Jurkat, Clone E6-1 (cell line): ENCODE results near the gene KIF1B.
"Not testable (repeated sequence)": the region's sequence is repeated elsewhere in the genome, so short reads cannot be mapped to it uniquely, and the experiment has no call there.

ENCODE experiments used
- DNase-seq: peaks from one replicate; pipeline ENCODE4 v3.0.0-alpha.2; 2011; ENCODE audit warnings: low read depth, low spot score
- H3K4me3 ChIP-seq: 2 replicates; pipeline ENCODE4 v1.5.1; 2011; ENCODE audit warnings: mild to moderate bottlenecking, low read length, control low read depth, moderate library complexity

The KIF1B gene

DNA sequence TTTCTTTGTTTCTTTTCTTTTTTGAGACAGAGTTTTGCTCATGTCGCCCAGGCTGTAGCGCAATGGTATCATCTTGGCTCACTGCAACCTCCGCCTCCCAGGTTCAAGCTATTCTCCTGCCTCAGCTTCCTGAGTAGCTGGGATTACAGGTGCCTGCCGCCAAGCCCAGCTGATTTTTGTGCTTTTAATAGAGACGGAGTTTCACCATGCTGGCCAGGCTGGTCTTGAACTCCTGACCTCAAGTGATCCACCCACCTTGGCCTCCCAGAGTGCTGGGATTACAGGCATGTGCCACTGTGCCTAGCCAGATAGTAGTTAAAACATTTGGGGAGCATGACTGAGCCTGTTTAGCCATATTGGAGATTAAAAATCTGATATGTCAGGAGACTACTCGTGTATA is 10.3 kb downstream of the KIF1B start:
- not testable (repeated sequence) for H3K4me3 ChIP-seq, DNase-seq

- no peak for DNase-seq
- no peak overlapping the region for H3K4me3 ChIP-seq
Measured at GRCh38 chr1:10225573-10225972, 15.2 kb downstream of the KIF1B start.

DNA sequence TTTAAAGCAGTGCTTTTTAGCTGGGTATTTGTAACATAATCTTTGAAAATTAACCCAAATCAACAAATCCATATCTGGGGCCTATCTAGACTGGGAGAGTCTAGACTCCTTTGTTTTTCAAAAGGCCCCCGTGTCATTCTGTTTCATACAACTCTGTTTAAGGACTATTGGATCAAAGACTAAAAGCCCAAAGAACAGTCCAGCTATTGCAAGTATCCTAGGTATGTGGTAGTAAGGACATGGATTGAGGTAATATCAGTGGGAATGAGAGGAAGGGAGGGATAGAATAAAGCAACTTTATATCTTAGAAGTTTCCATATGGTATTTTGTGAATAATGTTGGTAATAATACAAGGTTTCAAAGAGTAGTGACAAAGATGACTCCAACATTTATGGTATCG is 18.2 kb downstream of the KIF1B start:
- DNase-seq = no peak

DNA sequence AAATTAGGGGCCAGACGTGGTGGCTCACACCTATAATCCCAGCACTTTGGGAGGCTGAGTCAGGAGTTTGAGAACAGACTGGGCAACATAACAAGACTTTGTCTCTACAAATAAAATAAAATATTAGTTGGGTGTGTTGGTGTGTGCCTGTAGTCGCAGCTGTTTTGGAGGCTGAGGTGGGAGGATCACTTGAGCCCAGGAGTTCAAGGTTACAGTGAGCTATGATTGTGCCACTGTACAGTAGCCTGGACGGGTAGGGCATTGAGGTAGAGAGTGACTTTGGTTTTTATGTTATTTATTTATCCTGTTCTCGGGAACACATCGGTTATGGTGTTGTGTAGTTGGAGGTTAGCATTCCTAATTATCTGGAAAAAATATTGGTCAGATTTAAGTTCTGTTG is 19.5 kb downstream of the KIF1B start:
- no peak for DNase-seq
- no peak overlapping the region for H3K4me3 ChIP-seq

More for the DNA sequence above, 18.2 kb downstream of the KIF1B start:
- no peak overlapping the region for H3K4me3 ChIP-seq

DNA sequence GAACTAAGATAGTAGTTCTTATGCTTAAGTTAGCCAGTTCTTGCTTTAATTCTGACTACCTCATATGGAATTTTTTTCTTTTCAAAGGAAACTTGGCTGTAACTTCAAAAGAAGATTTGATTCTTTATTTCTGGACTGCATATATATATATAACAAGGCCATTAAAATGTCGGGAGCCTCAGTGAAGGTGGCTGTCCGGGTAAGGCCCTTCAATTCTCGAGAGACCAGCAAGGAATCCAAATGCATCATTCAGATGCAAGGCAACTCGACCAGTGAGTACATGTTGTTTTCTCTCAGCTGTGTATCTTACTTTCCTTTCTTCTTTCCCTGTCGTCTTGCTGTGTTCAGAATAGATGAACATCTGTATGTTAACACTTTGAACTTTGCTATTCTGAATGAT is 21.8 kb downstream of the KIF1B start:
- no peak for DNase-seq
- H3K4me3 ChIP-seq = no peak overlapping the region

- no peak for DNase-seq
Measured at GRCh38 chr1:10236405-10237156, 26.2 kb downstream of the KIF1B start.

GRCh38 chr1:10237157-10237539 is 26.8 kb downstream of the KIF1B start:
- no peak for DNase-seq
- H3K4me3 ChIP-seq = no peak overlapping the region

More at GRCh38 chr1:10236405-10237156, 26.2 kb downstream of the KIF1B start:
- H3K4me3 ChIP-seq = no peak overlapping the region

DNA sequence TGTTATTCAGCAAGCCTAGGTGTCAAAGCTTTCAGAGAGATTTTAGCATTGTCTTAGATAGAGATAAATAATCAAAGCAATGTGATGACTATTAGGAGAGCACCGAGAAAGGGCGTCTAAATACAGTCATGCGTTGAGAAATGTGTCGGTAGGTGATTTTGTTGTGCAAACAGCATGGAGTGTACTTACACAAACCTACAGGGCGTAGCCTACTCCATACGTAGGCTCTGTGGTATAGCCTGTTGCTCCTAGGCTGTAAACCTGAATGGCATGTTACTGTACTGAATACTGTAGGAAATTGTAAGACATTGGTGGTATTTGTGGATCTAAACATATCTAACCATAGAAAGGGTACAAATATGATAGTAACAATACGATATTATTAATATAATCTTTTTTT is 31.8 kb downstream of the KIF1B start:
- no peak overlapping the region for H3K4me3 ChIP-seq
- no peak for DNase-seq

DNA sequence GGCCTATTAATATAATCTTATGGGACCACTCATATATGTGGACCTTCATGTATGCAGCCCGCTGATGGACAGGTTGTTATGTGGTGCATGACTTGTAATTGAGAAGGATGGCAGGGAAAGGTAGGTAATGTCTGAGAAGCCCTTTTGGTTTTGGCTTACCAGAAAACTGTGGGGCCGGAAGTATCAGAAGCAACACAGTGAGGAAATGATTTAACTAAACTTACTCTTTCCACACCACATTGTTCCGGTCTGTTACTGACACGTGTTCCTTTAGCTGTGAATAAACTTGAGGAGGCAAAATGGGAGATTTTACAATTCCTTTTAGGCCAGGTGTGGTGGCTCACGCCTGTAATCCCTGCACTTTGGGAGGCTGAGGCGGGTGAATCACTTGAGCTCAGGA is 32.4 kb downstream of the KIF1B start:
- peak; percentile 32 for DNase-seq

DNA sequence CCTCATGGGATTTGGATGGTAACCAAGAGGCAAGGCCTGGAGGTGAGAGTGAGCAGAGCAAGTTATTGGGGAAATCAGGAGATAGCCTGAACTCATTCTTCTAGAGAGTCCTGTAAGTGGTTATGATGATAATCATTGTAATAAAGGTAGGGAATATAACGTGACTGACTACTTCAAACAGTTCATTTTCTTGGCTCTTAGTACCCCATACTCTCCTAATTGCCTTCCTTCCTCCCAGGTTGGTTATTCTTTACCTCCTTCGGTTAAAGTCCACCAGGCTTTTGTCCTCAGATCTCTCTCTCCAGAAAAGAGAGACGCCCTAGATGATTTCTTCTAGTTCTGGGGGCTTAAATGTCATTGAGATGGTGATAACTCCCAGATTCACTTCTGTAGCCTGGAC is 35.3 kb downstream of the KIF1B start:
- H3K4me3 ChIP-seq = no peak overlapping the region
- DNase-seq = no peak

More for the DNA sequence above, 32.4 kb downstream of the KIF1B start:
- no peak overlapping the region for H3K4me3 ChIP-seq

DNA sequence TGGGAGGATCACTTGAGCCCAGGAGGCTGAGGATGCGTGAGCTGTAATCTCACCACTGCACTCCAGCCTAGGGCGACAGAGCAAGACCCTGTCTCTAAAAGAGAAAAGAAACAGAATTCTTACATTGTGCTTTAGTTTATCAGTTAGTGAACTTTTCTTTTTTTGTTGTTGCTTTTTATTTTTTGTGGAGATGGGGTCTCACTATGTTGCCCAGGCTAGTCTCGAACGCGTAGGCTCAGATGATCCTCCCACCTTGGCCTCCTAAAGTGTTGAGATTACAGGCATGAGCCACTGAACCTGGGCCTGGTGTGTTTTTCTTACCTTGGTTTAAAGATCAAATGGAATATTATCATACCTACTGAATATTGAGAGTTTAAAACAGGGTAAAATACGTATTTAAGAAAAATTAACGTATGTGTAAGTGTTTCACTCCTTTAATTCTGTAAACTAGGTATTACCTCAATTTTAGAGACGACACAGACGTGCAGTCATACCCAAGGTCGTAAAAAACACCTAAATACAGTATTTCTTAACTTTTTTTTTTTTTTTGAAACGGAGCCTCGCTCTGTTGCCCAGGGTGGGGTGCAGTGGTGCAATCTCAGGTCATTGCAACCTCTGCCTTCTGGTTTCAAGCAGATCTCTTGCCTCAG is 39.6 kb downstream of the KIF1B start:
- no peak overlapping the region for H3K4me3 ChIP-seq
- DNase-seq = no peak

DNA sequence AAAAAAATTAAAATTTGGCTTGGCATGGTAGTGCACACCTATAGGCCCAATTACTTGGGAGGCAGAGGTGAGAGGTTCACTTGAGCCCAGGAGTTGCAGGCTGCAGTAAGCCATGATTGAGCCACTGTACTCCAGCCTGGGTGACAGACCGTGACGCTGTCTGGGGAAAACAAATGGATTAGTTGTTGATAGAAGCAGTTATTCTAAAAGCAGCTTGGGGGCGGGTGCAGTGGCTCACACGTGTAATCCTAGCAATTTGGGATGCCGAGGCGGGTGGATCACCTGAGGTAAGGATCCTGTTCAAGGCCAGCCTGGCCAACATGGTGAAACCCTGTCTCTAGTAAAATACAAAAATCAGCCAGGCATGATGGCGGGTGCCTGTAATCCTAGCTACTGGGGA is 40.3 kb downstream of the KIF1B start:
- no peak overlapping the region for H3K4me3 ChIP-seq
- no peak for DNase-seq

- H3K4me3 ChIP-seq, DNase-seq: not testable (repeated sequence)
Measured at GRCh38 chr1:10251325-10252108, 41.1 kb downstream of the KIF1B start.

DNA sequence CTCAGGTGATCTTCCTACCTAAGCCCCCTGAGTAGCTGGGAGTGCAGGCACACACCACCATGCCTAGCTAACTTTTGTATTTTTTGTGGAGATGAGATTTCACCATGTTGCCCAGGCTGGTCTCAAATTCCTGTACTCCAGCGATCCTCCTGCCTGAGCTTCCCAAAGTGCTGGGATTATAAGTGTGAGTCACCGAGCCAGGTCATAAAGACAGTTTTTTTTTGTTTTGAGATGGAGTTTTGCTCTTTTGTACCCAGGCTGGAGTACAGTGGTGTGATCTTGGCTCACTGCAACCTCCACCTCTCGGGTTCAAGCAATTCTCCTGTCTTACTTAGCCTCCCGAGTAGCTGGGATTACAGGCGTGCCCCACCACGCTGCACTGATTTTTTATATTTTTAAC is 42.1 kb downstream of the KIF1B start:
- no peak overlapping the region for H3K4me3 ChIP-seq
- DNase-seq = no peak

- no peak overlapping the region for H3K4me3 ChIP-seq
- DNase-seq = no peak
Measured at GRCh38 chr1:10253149-10253548, 42.8 kb downstream of the KIF1B start.

GRCh38 chr1:10253755-10254154 is 43.4 kb downstream of the KIF1B start:
- DNase-seq = peak; percentile 44
- H3K4me3 ChIP-seq = no peak overlapping the region

DNA sequence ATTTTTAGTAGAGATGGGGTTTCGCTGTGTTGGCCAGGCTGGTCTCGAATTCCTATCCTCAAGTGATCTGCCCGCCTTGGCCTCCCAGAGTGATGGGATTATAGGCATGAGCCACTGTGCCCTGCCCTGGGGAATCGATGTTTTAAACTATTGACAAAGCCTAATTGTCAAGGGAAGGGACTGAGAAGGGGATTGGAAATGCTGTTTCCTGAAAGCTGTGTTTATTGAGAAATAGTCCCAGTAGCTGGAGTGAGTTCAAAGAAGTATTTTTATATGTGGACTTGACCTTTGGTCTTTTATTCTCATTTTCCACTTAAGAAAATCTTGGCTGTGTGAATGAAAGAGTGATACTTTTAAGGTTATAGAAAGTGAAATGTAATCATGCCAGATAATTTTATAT is 47.5 kb downstream of the KIF1B start:
- DNase-seq = no peak
- H3K4me3 ChIP-seq = no peak overlapping the region

GRCh38 chr1:10259547-10259946 is 49.2 kb downstream of the KIF1B start:
- not testable (repeated sequence) for DNase-seq, H3K4me3 ChIP-seq

- no peak overlapping the region for H3K4me3 ChIP-seq
- no peak for DNase-seq
Measured at GRCh38 chr1:10263450-10264082, 53.2 kb downstream of the KIF1B start.

DNA sequence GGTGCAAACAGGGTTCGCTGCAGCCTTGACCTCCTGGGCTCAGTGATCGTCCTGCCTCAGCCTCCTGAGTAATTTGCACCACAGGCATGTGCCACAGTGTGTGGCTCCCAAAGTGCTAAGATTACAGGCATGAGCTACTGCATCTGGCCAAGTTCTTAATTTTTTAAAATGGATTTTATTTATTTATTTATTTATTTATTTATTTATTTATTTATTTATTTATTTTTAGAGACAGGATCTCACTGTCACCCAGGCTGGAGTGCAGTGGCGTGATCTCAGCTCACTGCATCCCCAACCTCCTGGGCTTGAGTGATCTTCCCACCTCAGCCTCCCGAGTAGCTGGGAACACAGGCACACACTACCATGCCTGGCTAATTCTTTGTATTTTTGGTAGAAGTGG is 54.7 kb downstream of the KIF1B start:
- DNase-seq = no peak
- no peak overlapping the region for H3K4me3 ChIP-seq
